ENCODE results near the gene MET.

- TF ChIP-seq EZH2 (IDR thresholded peaks at IDR 0.05; ENCODE audit: borderline replicate concordance, low read depth, low read length, severe bottlenecking) (no peak), POLR2A (IDR thresholded peaks at IDR 0.05; ENCODE audit: low read depth, low read length) (no peak), POLR2AphosphoS5 (IDR thresholded peaks at IDR 0.05; ENCODE audit: insufficient read depth, low read depth, low read length) (no peak), CTCF (IDR thresholded peaks at IDR 0.05; ENCODE audit: extremely low read depth in 1 of 2, insufficient read depth in 1 of 2, low read depth in 1 of 2, low read length in 2 of 2) (no peak), MYC (IDR thresholded peaks at IDR 0.05; ENCODE audit: low read depth, low read length) (no peak), MAX (IDR thresholded peaks at IDR 0.05; ENCODE audit: insufficient read depth, insufficient read length) (no peak), JUN (IDR thresholded peaks at IDR 0.05; ENCODE audit: borderline replicate concordance, insufficient read depth, insufficient read length, low read depth) (no peak), GATA2 (IDR thresholded peaks at IDR 0.05; ENCODE audit: insufficient read depth, insufficient read length, low read depth, low read length) (no peak)
Observed at GRCh38 chr7:116820149-116820548, 148.2 kb downstream of the MET start.

Data from endothelial cell of umbilical vein (primary cell).